WTC11 (cell line): ENCODE results near the gene DCD. TPM values are rescaled to one million over a fixed set of nuclear protein-coding genes. Genes with fewer than 3 reads are reported as not detected.

Source experiments
- ATAC-seq: fragments of 200-7000 bp; cut with Tn5 transposase; 2 replicates; pipeline ENCODE4 v1.10.0; 2021; ENCODE audit warnings: mild to moderate bottlenecking, moderate library complexity
- CTCF ChIA-PET: fragments of 300-600 bp; sonication (Branson Sonifier 250); formaldehyde crosslinking; loops from one replicate; lab custom pipeline; 2021; ENCODE audit warnings: antibody characterized with exemption; lab: Charles Lee
- POLR2A ChIA-PET: fragments of 350-600 bp; sonication (Branson Sonifier 250); formaldehyde crosslinking; loops from one replicate; lab custom pipeline; 2021; ENCODE audit warnings: antibody characterized with exemption; lab: Charles Lee
- DNase-seq: peaks from one replicate; pipeline ENCODE4 v3.0.0; 2021; ENCODE audit warnings: low spot score
- H3K27ac Mint-ChIP-seq: 2 replicates; pipeline ENCODE4 v1.8.0; 2021; ENCODE audit warnings: mixed read lengths
- H3K27me3 Mint-ChIP-seq: 2 replicates; pipeline ENCODE4 v1.8.0; 2021; ENCODE audit warnings: low read depth, mild to moderate bottlenecking, moderate library complexity, mixed read lengths
- H3K36me3 Mint-ChIP-seq: 2 replicates; pipeline ENCODE4 v1.8.0; 2021; ENCODE audit warnings: mixed read lengths
- H3K4me1 Mint-ChIP-seq: 2 replicates; pipeline ENCODE4 v1.8.0; 2022; ENCODE audit warnings: mixed read lengths
- H3K4me3 Mint-ChIP-seq: 2 replicates; pipeline ENCODE4 v1.8.0; 2021; ENCODE audit warnings: mild to moderate bottlenecking, moderate library complexity, mixed read lengths
- H3K9me3 Mint-ChIP-seq: 2 replicates; pipeline ENCODE4 v1.8.0; 2021; ENCODE audit warnings: mixed read lengths
- ATF1 ChIP-seq: sonication (generic); formaldehyde crosslinking; IDR thresholded peaks from 2 replicates; pipeline ENCODE4 v1.8.1; 2023; ENCODE audit warnings: mild to moderate bottlenecking, moderate library complexity, missing genetic modification reagents
- CREB1 ChIP-seq: sonication (generic); formaldehyde crosslinking; IDR thresholded peaks from 2 replicates; pipeline ENCODE4 v1.8.0; 2023; ENCODE audit warnings: mild to moderate bottlenecking, missing genetic modification reagents
- ESRRA ChIP-seq: sonication (generic); formaldehyde crosslinking; IDR thresholded peaks from 2 replicates; pipeline ENCODE4 v1.8.1; 2022; ENCODE audit warnings: mild to moderate bottlenecking, missing genetic modification reagents, borderline replicate concordance
- FOXK1 ChIP-seq: sonication (generic); formaldehyde crosslinking; IDR thresholded peaks from 2 replicates; pipeline ENCODE4 v1.8.0; 2022; ENCODE audit warnings: mild to moderate bottlenecking, moderate library complexity, missing genetic modification reagents
- HMGA2 ChIP-seq: fragments of 250-450 bp; sonication (Bioruptor Pico); IDR thresholded peaks from 2 replicates; pipeline ENCODE4 v1.4.0; 2021; ENCODE audit warnings: mild to moderate bottlenecking, moderate library complexity
- IRF2 ChIP-seq: sonication (generic); formaldehyde crosslinking; IDR thresholded peaks from 2 replicates; pipeline ENCODE4 v1.8.0; 2022; ENCODE audit warnings: low read depth, missing genetic modification reagents, borderline replicate concordance
- NR1H2 ChIP-seq: sonication (generic); formaldehyde crosslinking; IDR thresholded peaks from 2 replicates; pipeline ENCODE4 v1.9.0; 2021; ENCODE audit warnings: mild to moderate bottlenecking, moderate library complexity, missing genetic modification reagents
- RELA ChIP-seq: sonication (generic); formaldehyde crosslinking; IDR thresholded peaks from 2 replicates; pipeline ENCODE4 v1.8.1; 2022; ENCODE audit warnings: missing genetic modification reagents, mild to moderate bottlenecking, borderline replicate concordance
- SMAD4 ChIP-seq: sonication (generic); formaldehyde crosslinking; IDR thresholded peaks from 2 replicates; pipeline ENCODE4 v1.8.0; 2022; ENCODE audit warnings: mild to moderate bottlenecking, missing genetic modification reagents
- SOX15 ChIP-seq: fragments of 250-450 bp; sonication (Bioruptor Pico); IDR thresholded peaks from 2 replicates; pipeline ENCODE4 v1.9.0; 2021; ENCODE audit warnings: mild to moderate bottlenecking
- TCF7 ChIP-seq: sonication (generic); formaldehyde crosslinking; IDR thresholded peaks from 2 replicates; pipeline ENCODE4 v1.8.0; 2022; ENCODE audit warnings: mild to moderate bottlenecking, low read depth, missing genetic modification reagents, moderate library complexity
- TEAD1 ChIP-seq: sonication (generic); formaldehyde crosslinking; IDR thresholded peaks from 2 replicates; pipeline ENCODE4 v1.8.0; 2022; ENCODE audit warnings: mild to moderate bottlenecking, missing genetic modification reagents
- TEAD4 ChIP-seq: sonication (generic); formaldehyde crosslinking; IDR thresholded peaks from 2 replicates; pipeline ENCODE4 v1.8.0; 2022; ENCODE audit warnings: mild to moderate bottlenecking, missing genetic modification reagents
- TP53 ChIP-seq: sonication (generic); formaldehyde crosslinking; IDR thresholded peaks from 2 replicates; pipeline ENCODE4 v1.8.1; 2023; ENCODE audit warnings: mild to moderate bottlenecking, missing genetic modification reagents
- ZNF121 ChIP-seq: sonication (generic); formaldehyde crosslinking; IDR thresholded peaks from 2 replicates; pipeline ENCODE4 v1.8.0; 2023; ENCODE audit warnings: missing genetic modification reagents
- ZNF263 ChIP-seq: sonication (generic); formaldehyde crosslinking; IDR thresholded peaks from 2 replicates; pipeline ENCODE4 v1.8.1; 2022; ENCODE audit warnings: low read depth, mild to moderate bottlenecking, moderate library complexity, missing genetic modification reagents
- total RNA-seq: library from RNA; stranded (reverse); gene quantifications from 3 replicates; pipeline ENCODE4 v1.2.3, GENCODE V29; 2021
- TF ChIP-seq, protein P1 (sequence below): fragments of 250-450 bp; sonication (Bioruptor Pico); IDR thresholded peaks from 2 replicates; pipeline ENCODE4 v1.8.0; 2021; ENCODE audit warnings: mild to moderate bottlenecking
- TF ChIP-seq, protein P2 (sequence below): sonication (generic); formaldehyde crosslinking; IDR thresholded peaks from 2 replicates; pipeline ENCODE4 v1.8.1; 2022; ENCODE audit warnings: low read depth, mild to moderate bottlenecking, moderate library complexity, missing genetic modification reagents, borderline replicate concordance
- TF ChIP-seq, protein P3 (sequence below): sonication (generic); formaldehyde crosslinking; IDR thresholded peaks from 2 replicates; pipeline ENCODE4 v1.8.1; 2023; ENCODE audit warnings: mild to moderate bottlenecking, missing genetic modification reagents, moderate library complexity
- TF ChIP-seq, protein P4 (sequence below): sonication (generic); formaldehyde crosslinking; IDR thresholded peaks from 2 replicates; pipeline ENCODE4 v1.8.1; 2022; ENCODE audit warnings: mild to moderate bottlenecking, moderate library complexity, missing genetic modification reagents
- TF ChIP-seq, protein P5 (sequence below): sonication (generic); formaldehyde crosslinking; IDR thresholded peaks from 2 replicates; pipeline ENCODE4 v1.8.0; 2022; ENCODE audit warnings: mild to moderate bottlenecking, missing genetic modification reagents
- TF ChIP-seq, protein P6 (sequence below): fragments of 200-600 bp; IDR thresholded peaks from 2 replicates; pipeline ENCODE4 v1.8.0; 2022; ENCODE audit warnings: antibody characterized with exemption
- TF ChIP-seq, protein P7 (sequence below): fragments of 250-450 bp; sonication (Bioruptor Pico); IDR thresholded peaks from 2 replicates; pipeline ENCODE4 v1.9.0; 2021; ENCODE audit warnings: mild to moderate bottlenecking, borderline replicate concordance
- TF ChIP-seq, protein P8 (sequence below): fragments of 250-450 bp; sonication (Bioruptor Pico); IDR thresholded peaks from 2 replicates; pipeline ENCODE4 v1.9.0; 2021; ENCODE audit warnings: moderate library complexity, mild to moderate bottlenecking, inconsistent platforms, borderline replicate concordance

Gene DCD
- total RNA-seq, 1 experiment from 2014 or later, result not detected

DNA sequence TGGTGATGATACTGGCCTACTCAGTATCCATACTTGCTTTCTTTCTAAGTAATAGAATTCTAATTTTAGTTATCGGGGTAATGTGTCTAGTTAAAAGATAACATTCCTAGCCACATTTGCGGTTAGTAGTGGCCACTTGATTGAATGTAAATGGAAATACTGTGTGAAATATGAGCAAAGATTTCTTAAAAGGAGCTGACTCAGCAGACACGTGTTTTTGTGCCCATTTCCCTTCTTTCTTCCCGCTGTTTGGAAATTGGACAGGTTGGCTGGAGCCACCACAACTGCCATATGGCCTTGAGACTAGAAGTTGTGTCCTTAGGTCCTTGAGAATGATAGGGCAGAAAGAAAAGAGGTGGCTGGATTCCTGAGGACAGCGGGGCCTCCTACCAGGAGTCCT, 19.8 kb upstream of the DCD start:
- no peak overlapping the region for H3K27ac Mint-ChIP-seq
- ATAC-seq (no peak), DNase-seq (no peak)
- H3K4me1 Mint-ChIP-seq, result 0 out of 2 replicates have a peak, but pooled peaks cover 5% of the 10 kb centered on the region
- no peaks in the 10 kb centered on the region for H3K27me3 Mint-ChIP-seq
- ChIA-PET CTCF (interaction anchor here (2.0 kb wide), 1 partner anchor 9 kb away, joined by 14 read pairs; no protein-coding TSS in a partner anchor), POLR2A (no interaction called here)
- H3K36me3 Mint-ChIP-seq, result no peaks in the 10 kb centered on the region
- H3K9me3 Mint-ChIP-seq, result no peaks in the 10 kb centered on the region
- TF ChIP-seq, protein P1, sequence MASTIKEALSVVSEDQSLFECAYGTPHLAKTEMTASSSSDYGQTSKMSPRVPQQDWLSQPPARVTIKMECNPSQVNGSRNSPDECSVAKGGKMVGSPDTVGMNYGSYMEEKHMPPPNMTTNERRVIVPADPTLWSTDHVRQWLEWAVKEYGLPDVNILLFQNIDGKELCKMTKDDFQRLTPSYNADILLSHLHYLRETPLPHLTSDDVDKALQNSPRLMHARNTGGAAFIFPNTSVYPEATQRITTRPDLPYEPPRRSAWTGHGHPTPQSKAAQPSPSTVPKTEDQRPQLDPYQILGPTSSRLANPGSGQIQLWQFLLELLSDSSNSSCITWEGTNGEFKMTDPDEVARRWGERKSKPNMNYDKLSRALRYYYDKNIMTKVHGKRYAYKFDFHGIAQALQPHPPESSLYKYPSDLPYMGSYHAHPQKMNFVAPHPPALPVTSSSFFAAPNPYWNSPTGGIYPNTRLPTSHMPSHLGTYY (CRISPR knock-in tag), result no peak
- TF ChIP-seq NR1H2 (no peak), IRF2 (CRISPR knock-in tag) (no peak), TEAD1 (CRISPR knock-in tag) (no peak), HMGA2 (no peak), SMAD4 (CRISPR knock-in tag) (no peak), ZNF121 (CRISPR knock-in tag) (no peak), FOXK1 (CRISPR knock-in tag) (no peak), ZNF263 (CRISPR knock-in tag) (no peak), TP53 (CRISPR knock-in tag) (no peak), TEAD4 (CRISPR knock-in tag) (no peak)
- TF ChIP-seq, protein P2, sequence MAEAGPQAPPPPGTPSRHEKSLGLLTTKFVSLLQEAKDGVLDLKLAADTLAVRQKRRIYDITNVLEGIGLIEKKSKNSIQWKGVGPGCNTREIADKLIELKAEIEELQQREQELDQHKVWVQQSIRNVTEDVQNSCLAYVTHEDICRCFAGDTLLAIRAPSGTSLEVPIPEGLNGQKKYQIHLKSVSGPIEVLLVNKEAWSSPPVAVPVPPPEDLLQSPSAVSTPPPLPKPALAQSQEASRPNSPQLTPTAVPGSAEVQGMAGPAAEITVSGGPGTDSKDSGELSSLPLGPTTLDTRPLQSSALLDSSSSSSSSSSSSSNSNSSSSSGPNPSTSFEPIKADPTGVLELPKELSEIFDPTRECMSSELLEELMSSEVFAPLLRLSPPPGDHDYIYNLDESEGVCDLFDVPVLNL (CRISPR knock-in tag), result no peak
- TF ChIP-seq, protein P3, sequence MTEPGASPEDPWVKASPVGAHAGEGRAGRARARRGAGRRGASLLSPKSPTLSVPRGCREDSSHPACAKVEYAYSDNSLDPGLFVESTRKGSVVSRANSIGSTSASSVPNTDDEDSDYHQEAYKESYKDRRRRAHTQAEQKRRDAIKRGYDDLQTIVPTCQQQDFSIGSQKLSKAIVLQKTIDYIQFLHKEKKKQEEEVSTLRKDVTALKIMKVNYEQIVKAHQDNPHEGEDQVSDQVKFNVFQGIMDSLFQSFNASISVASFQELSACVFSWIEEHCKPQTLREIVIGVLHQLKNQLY, result no peak
- TF ChIP-seq, protein P4, sequence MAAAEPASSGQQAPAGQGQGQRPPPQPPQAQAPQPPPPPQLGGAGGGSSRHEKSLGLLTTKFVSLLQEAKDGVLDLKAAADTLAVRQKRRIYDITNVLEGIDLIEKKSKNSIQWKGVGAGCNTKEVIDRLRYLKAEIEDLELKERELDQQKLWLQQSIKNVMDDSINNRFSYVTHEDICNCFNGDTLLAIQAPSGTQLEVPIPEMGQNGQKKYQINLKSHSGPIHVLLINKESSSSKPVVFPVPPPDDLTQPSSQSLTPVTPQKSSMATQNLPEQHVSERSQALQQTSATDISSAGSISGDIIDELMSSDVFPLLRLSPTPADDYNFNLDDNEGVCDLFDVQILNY (CRISPR knock-in tag), result no peak
- TF ChIP-seq, protein P5, sequence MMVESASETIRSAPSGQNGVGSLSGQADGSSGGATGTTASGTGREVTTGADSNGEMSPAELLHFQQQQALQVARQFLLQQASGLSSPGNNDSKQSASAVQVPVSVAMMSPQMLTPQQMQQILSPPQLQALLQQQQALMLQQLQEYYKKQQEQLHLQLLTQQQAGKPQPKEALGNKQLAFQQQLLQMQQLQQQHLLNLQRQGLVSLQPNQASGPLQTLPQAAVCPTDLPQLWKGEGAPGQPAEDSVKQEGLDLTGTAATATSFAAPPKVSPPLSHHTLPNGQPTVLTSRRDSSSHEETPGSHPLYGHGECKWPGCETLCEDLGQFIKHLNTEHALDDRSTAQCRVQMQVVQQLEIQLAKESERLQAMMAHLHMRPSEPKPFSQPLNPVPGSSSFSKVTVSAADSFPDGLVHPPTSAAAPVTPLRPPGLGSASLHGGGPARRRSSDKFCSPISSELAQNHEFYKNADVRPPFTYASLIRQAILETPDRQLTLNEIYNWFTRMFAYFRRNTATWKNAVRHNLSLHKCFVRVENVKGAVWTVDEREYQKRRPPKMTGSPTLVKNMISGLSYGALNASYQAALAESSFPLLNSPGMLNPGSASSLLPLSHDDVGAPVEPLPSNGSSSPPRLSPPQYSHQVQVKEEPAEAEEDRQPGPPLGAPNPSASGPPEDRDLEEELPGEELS (CRISPR knock-in tag), result no peak
- no peak overlapping the region for H3K4me3 Mint-ChIP-seq

DNA sequence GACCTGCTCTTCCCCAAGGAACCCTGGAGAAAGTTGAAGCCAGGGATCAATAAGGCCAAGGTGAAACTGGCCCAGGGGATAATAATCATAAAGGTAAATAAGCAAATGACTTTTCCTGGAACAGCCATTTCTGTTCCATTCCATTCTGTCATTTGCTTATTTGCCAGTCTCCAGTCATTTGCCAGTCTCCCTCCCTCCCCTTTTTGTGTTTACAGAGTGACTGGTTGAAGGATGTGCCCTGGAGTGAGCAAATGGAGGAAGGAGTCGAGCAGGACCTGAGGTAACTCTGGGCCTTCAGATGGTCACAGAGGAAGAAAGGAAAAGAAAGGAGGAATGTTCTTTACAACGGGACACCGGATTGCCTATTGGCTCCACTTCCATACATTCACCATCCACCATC, 17.8 kb upstream of the DCD start:
- DNase-seq (no peak), ATAC-seq (no peak)
- Mint-ChIP-seq H3K4me1 (0 out of 2 replicates have a peak, but pooled peaks cover 5% of the 10 kb centered on the region), H3K9me3 (no peaks in the 10 kb centered on the region), H3K27me3 (no peaks in the 10 kb centered on the region), H3K27ac (no peak overlapping the region), H3K36me3 (no peaks in the 10 kb centered on the region), H3K4me3 (no peak overlapping the region)
- ChIA-PET POLR2A (no interaction called here), CTCF (no interaction called here)
- TF ChIP-seq NR1H2, result no peak
- TF ChIP-seq RELA, result no peak
- TF ChIP-seq, protein P6, sequence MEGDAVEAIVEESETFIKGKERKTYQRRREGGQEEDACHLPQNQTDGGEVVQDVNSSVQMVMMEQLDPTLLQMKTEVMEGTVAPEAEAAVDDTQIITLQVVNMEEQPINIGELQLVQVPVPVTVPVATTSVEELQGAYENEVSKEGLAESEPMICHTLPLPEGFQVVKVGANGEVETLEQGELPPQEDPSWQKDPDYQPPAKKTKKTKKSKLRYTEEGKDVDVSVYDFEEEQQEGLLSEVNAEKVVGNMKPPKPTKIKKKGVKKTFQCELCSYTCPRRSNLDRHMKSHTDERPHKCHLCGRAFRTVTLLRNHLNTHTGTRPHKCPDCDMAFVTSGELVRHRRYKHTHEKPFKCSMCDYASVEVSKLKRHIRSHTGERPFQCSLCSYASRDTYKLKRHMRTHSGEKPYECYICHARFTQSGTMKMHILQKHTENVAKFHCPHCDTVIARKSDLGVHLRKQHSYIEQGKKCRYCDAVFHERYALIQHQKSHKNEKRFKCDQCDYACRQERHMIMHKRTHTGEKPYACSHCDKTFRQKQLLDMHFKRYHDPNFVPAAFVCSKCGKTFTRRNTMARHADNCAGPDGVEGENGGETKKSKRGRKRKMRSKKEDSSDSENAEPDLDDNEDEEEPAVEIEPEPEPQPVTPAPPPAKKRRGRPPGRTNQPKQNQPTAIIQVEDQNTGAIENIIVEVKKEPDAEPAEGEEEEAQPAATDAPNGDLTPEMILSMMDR, result no peak
- TF ChIP-seq, protein P7, sequence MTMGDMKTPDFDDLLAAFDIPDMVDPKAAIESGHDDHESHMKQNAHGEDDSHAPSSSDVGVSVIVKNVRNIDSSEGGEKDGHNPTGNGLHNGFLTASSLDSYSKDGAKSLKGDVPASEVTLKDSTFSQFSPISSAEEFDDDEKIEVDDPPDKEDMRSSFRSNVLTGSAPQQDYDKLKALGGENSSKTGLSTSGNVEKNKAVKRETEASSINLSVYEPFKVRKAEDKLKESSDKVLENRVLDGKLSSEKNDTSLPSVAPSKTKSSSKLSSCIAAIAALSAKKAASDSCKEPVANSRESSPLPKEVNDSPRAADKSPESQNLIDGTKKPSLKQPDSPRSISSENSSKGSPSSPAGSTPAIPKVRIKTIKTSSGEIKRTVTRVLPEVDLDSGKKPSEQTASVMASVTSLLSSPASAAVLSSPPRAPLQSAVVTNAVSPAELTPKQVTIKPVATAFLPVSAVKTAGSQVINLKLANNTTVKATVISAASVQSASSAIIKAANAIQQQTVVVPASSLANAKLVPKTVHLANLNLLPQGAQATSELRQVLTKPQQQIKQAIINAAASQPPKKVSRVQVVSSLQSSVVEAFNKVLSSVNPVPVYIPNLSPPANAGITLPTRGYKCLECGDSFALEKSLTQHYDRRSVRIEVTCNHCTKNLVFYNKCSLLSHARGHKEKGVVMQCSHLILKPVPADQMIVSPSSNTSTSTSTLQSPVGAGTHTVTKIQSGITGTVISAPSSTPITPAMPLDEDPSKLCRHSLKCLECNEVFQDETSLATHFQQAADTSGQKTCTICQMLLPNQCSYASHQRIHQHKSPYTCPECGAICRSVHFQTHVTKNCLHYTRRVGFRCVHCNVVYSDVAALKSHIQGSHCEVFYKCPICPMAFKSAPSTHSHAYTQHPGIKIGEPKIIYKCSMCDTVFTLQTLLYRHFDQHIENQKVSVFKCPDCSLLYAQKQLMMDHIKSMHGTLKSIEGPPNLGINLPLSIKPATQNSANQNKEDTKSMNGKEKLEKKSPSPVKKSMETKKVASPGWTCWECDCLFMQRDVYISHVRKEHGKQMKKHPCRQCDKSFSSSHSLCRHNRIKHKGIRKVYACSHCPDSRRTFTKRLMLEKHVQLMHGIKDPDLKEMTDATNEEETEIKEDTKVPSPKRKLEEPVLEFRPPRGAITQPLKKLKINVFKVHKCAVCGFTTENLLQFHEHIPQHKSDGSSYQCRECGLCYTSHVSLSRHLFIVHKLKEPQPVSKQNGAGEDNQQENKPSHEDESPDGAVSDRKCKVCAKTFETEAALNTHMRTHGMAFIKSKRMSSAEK (CRISPR knock-in tag), result no peak
- TF ChIP-seq ESRRA (CRISPR knock-in tag), result no peak
- TF ChIP-seq TCF7 (CRISPR knock-in tag), result no peak
- no peak for TF ChIP-seq SOX15 (CRISPR knock-in tag)
- TF ChIP-seq, protein P8, sequence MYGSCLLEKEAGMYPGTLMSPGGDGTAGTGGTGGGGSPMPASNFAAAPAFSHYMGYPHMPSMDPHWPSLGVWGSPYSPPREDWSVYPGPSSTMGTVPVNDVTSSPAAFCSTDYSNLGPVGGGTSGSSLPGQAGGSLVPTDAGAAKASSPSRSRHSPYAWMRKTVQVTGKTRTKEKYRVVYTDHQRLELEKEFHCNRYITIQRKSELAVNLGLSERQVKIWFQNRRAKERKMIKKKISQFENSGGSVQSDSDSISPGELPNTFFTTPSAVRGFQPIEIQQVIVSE (CRISPR knock-in tag), result no peak
- no peak for TF ChIP-seq CREB1 (CRISPR knock-in tag)
- TF ChIP-seq ATF1 (CRISPR knock-in tag), result no peak
